Skeletal muscle tissue (tissue), 4 donors: ENCODE measurements around the gene PXK. TPM values are rescaled to one million over a fixed set of nuclear protein-coding genes. Genes with fewer than 3 reads are reported as not detected.
A peak's percentile ranks its signal among the peaks of the same experiment; 100 is the strongest.

Experiments
- H3K27ac ChIP-seq: one replicate; pipeline ENCODE4 v1.7.0; 2013; ENCODE audit warnings: mild to moderate bottlenecking, low read depth, low read length, inconsistent platforms
- H3K27me3 ChIP-seq, 3 donors: one replicate each; pipeline ENCODE4 v1.7.0; 2013; ENCODE audit warnings: low read length in 3 of 3; ENCODE audit not compliant: control insufficient read depth in 3 of 3, insufficient read depth in 3 of 3
- H3K36me3 ChIP-seq, 3 donors: one replicate each; pipeline ENCODE4 v1.7.0; 2013; ENCODE audit warnings: low read length in 3 of 3; ENCODE audit not compliant: control insufficient read depth in 3 of 3, insufficient read depth in 3 of 3
- H3K4me1 ChIP-seq, 3 donors: one replicate each; pipeline ENCODE4 v1.7.0; 2013; ENCODE audit warnings: low read length in 3 of 3, mild to moderate bottlenecking in 3 of 3; ENCODE audit not compliant: control insufficient read depth in 3 of 3, insufficient read depth in 3 of 3
- H3K4me3 ChIP-seq, 3 donors: one replicate each; pipeline ENCODE4 v1.7.0; 2013; ENCODE audit warnings: low read length in 3 of 3
- H3K9ac ChIP-seq, 3 donors: one replicate each; pipeline ENCODE4 v1.7.0; 2013; ENCODE audit warnings: low read length in 3 of 3, mild to moderate bottlenecking in 3 of 3, moderate library complexity in 2 of 3, low read depth in 1 of 3
- H3K9me3 ChIP-seq, 3 donors: one replicate each; pipeline ENCODE4 v1.7.0; 2013; ENCODE audit warnings: low read length in 3 of 3; ENCODE audit not compliant: control insufficient read depth in 3 of 3
- total RNA-seq: library from RNA; depleted of rRNA; stranded (reverse); fragments of >200 nt; gene quantifications from one replicate; pipeline ENCODE4 v1.2.3, GENCODE V29; 2014
- donor health status: Osteomylitis.

The PXK gene
- total RNA-seq, 1 donor from 2014 or later, result 16.2 TPM

DNA sequence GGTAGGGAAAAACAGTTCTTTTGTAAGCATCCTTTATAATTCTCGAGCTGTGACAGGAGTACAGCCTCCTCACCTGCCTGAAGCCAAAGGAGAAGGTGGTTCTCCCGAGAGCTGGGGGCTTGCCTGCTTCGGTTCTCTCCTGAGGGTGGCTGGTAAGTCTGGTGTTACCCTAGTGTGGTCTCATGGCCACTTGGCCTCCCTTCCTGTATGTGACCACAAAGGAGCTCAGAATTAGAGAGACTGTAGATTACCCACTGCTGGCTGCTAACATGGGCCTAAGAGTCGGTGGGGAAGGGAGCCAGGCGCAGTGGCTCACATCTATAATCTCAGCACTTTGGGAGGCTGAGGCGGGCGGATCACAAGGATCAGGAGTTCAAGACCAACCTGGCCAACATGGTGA, 88.3 kb downstream of the PXK start:
- Histone ChIP-seq H3K4me1 (peaks cover 0 to 7% (median 0%) of the 10 kb centered on the region in 3 donors), H3K27me3 (no peaks in the 10 kb centered on the region), H3K36me3 (peaks cover 6 to 43% (median 43%) of the 10 kb centered on the region in 3 donors), H3K9ac (no peak overlapping the region), H3K27ac (no peak overlapping the region), H3K4me3 (no peak overlapping the region), H3K9me3 (no peaks in the 10 kb centered on the region)

DNA sequence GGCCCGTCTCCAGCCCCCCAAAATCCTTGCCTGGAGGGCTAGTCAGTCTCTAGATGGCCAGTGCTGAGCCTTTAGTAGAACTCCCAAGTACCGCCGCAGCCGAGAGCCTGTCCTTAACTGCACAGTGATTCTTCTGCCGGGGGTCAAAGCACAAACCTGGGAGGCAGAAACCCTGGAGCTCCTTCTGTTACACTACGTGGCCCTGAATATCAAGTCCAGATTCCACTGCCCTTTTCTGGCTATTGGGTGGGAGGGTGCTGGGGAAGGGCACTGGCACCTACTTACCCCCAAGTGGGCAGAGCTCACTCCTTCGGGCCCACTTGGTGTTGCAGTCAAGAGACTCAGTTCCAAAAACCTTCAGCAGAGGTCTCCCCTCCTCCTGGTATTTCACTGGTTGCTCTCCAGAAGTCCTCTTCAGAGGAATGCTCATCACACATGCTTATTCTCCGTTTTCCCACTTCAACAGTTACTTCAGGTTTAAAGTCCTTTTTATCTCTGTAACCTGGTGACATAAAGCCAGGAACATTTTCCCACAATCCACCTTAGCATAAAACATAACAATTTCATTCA, 90.1 kb downstream of the PXK start:
- Histone ChIP-seq H3K36me3 (peaks cover 15 to 59% (median 55%) of the 10 kb centered on the region in 3 donors), H3K9me3 (no peaks in the 10 kb centered on the region), H3K4me3 (no peak overlapping the region), H3K4me1 (peaks cover 0 to 7% (median 0%) of the 10 kb centered on the region in 3 donors), H3K27ac (no peak overlapping the region), H3K27me3 (no peaks in the 10 kb centered on the region), H3K9ac (no peak overlapping the region)

DNA sequence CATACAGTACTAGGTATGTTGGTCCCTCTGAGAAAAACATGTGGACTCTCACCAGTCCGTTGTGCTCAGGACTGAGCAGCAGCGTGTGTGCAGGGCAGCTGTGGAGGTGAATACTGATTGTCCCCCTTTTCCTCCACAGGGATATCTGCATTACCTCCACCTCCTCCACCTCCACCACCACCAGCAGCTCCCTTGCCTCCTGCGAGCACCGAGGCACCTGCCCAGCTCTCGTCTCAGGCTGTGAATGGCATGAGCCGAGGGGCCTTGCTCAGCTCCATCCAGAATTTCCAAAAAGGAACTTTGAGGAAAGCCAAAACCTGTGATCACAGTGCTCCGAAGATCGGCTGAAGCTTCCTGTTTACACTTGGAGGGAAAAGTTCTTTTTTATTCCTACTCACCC, 91.9 kb downstream of the PXK start:
- Histone ChIP-seq H3K4me3 (no peak overlapping the region), H3K36me3 (peaks cover 32 to 76% (median 70%) of the 10 kb centered on the region in 3 donors), H3K9me3 (no peaks in the 10 kb centered on the region), H3K9ac (no peak overlapping the region), H3K27me3 (no peaks in the 10 kb centered on the region), H3K4me1 (peaks cover 0 to 5% (median 0%) of the 10 kb centered on the region in 3 donors), H3K27ac (no peak overlapping the region)

GRCh38 chr3:58425782-58426181, 93.1 kb downstream of the PXK start:
- Histone ChIP-seq H3K4me3 (no peak overlapping the region), H3K9me3 (no peaks in the 10 kb centered on the region), H3K9ac (no peak overlapping the region), H3K36me3 (peaks cover 42 to 86% (median 82%) of the 10 kb centered on the region in 3 donors), H3K27ac (no peak overlapping the region), H3K4me1 (peaks cover 0 to 4% (median 0%) of the 10 kb centered on the region in 3 donors), H3K27me3 (no peaks in the 10 kb centered on the region)

- Histone ChIP-seq H3K27ac (no peak overlapping the region), H3K27me3 (no peaks in the 10 kb centered on the region), H3K9ac (no peak overlapping the region), H3K9me3 (no peaks in the 10 kb centered on the region), H3K4me3 (no peak overlapping the region), H3K4me1 (peaks cover 9 to 12% (median 9%) of the 10 kb centered on the region in 3 donors), H3K36me3 (peaks cover 50 to 81% (median 81%) of the 10 kb centered on the region in 3 donors)
These were observed 95.1 kb downstream of the PXK start for GRCh38 chr3:58427661-58428361.

DNA sequence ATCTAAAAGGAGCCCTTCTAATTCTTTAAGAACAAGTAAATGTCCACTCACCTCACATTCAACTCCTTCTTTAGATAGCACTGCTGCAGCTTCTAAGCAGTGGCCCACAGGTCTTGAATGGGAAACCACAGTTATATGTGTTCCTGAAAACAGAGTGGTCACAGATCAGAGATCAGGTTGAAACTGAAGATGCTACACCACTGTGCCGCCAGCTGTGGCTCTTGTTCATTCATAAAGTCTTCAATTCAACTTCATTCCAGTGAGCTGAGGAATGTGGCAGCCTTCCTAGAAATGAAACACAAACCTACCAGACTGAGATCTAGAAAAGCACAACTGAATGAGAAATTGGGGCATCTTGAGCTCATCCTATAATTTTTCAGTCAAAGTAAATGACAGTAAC, 97.0 kb downstream of the PXK start:
- no peak overlapping the region for H3K9ac ChIP-seq
- peaks cover 16 to 24% (median 18%) of the 10 kb centered on the region in 3 donors for H3K4me1 ChIP-seq
- H3K27ac ChIP-seq, result no peak overlapping the region
- peaks cover 46 to 67% (median 63%) of the 10 kb centered on the region in 3 donors for H3K36me3 ChIP-seq
- no peaks in the 10 kb centered on the region for H3K9me3 ChIP-seq
- no peaks in the 10 kb centered on the region for H3K27me3 ChIP-seq
- no peak overlapping the region for H3K4me3 ChIP-seq

DNA sequence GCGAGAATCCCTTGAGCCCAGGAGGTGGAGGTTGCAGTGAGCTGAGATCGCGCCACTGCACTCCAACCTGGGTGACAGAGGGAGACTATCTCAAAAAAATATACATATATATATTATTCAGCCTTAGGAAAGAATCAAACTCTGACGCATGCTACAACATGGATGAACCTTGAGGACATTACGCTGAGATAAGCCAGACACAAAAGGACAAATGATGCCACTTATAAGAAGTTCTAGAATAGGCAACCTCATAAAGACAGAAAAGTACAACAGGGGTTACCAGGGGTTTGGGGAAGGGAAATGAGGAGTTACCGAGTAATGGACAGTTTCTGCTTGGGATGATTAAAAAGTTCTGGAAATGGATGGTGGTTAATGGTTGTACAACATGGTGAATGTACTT, 100.2 kb downstream of the PXK start:
- peak overlapping the region; percentile 88 to 97 (median 90) for H3K9ac ChIP-seq
- H3K27me3 ChIP-seq, result no peaks in the 10 kb centered on the region
- H3K36me3 ChIP-seq, result peaks cover 34 to 41% (median 40%) of the 10 kb centered on the region in 3 donors
- peaks cover 19 to 29% (median 22%) of the 10 kb centered on the region in 3 donors for H3K4me1 ChIP-seq
- no peaks in the 10 kb centered on the region for H3K9me3 ChIP-seq
- peak overlapping the region; percentile 92 to 97 (median 93) for H3K4me3 ChIP-seq
- H3K27ac ChIP-seq, result peak overlapping the region; percentile 87

DNA sequence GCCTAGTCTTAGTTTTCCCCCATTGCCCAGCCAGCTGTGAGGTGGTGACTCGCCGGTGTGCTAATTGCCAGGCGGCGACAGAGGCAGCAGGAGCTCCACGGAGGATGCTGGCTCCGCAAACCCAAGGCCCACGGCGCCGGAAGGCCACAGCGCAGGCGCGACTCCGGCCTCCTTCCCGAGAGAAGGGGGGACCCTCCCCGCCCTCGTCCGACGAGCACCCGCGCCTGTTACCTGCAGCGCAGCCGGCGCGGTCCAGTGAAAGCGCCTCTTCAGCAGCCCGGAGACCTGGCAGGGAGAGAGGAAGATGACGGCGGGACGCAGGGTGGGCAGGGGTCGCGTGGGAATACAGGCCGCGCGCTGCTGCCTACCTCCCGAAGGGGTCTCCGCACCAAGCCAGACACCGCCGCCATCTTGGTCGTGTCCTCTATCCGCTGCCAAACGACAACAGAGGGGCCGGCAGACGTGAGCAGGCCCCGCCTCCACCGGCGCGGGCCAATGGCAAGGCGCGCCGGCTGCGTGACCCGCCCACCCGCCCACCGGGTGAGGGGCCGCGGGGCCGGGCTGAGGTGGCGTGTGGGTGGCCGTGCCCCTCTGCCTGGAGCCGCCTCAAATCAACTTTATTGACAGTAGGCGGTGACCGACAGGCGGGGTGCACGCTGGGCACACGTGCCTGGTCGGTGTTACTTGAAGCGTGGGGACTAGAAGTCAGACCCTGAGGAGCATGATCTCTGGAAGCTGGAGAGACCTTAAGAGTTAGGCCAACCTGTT, 100.9 kb downstream of the PXK start, which contains the start of gene PDHB:
Gene PDHB (minus strand): TSS at position 433 of the 768 bp plus-strand sequence. CDS start 23 bp downstream, at position 410.
- peak within 1 kb of the TSS; percentile 92 to 97 (median 93) for H3K4me3 ChIP-seq
- H3K36me3 ChIP-seq, result peaks cover 28 to 34% (median 34%) of the 10 kb centered on the region in 3 donors
- H3K9ac ChIP-seq, result peak within 1 kb of the TSS; percentile 88 to 97 (median 90)
- peaks cover 19 to 29% (median 22%) of the 10 kb centered on the region in 3 donors for H3K4me1 ChIP-seq
- no peaks in the 10 kb centered on the region for H3K27me3 ChIP-seq
- peak within 1 kb of the TSS; percentile 87 for H3K27ac ChIP-seq
- H3K9me3 ChIP-seq, result no peaks in the 10 kb centered on the region

DNA sequence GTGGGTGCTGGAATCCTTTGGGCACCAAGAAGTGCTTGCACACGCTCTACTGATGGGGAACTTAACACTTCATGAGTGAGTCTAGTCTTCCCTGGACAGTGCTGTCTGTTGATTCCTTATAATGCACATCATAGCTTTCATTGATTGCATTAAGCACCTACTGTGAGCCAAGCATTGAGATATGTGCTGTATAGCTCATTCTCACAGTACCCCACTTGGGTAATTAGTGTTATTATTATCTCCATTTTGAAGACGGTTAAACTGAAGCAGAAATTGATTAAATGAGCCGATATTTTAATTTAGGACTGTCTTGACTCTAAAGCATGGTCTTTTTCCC, 101.4 kb downstream of the PXK start:
- H3K9ac ChIP-seq, result peak overlapping the region; percentile 61 to 76 (median 74)
- no peaks in the 10 kb centered on the region for H3K27me3 ChIP-seq
- H3K4me1 ChIP-seq, result peaks cover 19 to 29% (median 22%) of the 10 kb centered on the region in 3 donors
- no peaks in the 10 kb centered on the region for H3K9me3 ChIP-seq
- H3K4me3 ChIP-seq, result peak overlapping the region; percentile 82 to 93 (median 86)
- peaks cover 23 to 29% (median 29%) of the 10 kb centered on the region in 3 donors for H3K36me3 ChIP-seq
- H3K27ac ChIP-seq, result peak overlapping the region; percentile 87
